H1 (cell line): ENCODE results near the gene RNU6-1. TPM values are rescaled to one million over a fixed set of nuclear protein-coding genes. Genes with fewer than 3 reads are reported as not detected.

Experiments used
- ASH2L ChIP-seq: fragments of 200-600, 300-600 bp; sonication (generic); IDR thresholded peaks from one replicate; pipeline ENCODE4 v1.7.1; 2017; ENCODE audit warnings: low read length
- ATF2 ChIP-seq: IDR thresholded peaks from 2 replicates; pipeline ENCODE4 v1.6.1; 2012; ENCODE audit warnings: low read length, inconsistent platforms
- BCL11A ChIP-seq, 2 experiments: IDR thresholded peaks; one replicate each; pipeline ENCODE4 v1.6.1; 2011; ENCODE audit warnings: low read depth in 2 of 2, low read length in 2 of 2, mild to moderate bottlenecking in 2 of 2
- CEBPB ChIP-seq: IDR thresholded peaks from 2 replicates; pipeline ENCODE4 v1.6.1; 2012; ENCODE audit warnings: low read depth, low read length
- CTCF ChIP-seq, 3 experiments: IDR thresholded peaks; 1 replicate in 2 of 3; 2 replicates in 1 of 3; pipeline versions ENCODE4 v1.5.1 to v1.6.1; 2011; ENCODE audit warnings: low read length in 3 of 3, mild to moderate bottlenecking in 3 of 3, inconsistent platforms in 2 of 3, low read depth in 1 of 3, moderate library complexity in 1 of 3; ENCODE audit not compliant: insufficient read depth in 1 of 3; ENCODE audit errors: control extremely low read depth in 1 of 3
- E2F6 ChIP-seq: IDR thresholded peaks from 2 replicates; pipeline ENCODE4 v1.6.1; 2012; ENCODE audit warnings: inconsistent platforms
- EGR1 ChIP-seq: IDR thresholded peaks from 2 replicates; pipeline ENCODE4 v1.6.1; 2011; ENCODE audit warnings: low read depth, low read length, borderline replicate concordance
- EZH2 ChIP-seq: fragments of 200-600 bp; sonication (generic); IDR thresholded peaks from 2 replicates; pipeline ENCODE4 v1.7.1; 2012; ENCODE audit warnings: low read depth, mild to moderate bottlenecking, moderate library complexity, low read length, inconsistent platforms; ENCODE audit not compliant: severe bottlenecking
- GABPA ChIP-seq: IDR thresholded peaks from 2 replicates; pipeline ENCODE4 v1.6.1; 2011; ENCODE audit warnings: mild to moderate bottlenecking, low read length, moderate library complexity, borderline replicate concordance; ENCODE audit not compliant: insufficient read depth
- JUND ChIP-seq: IDR thresholded peaks from 2 replicates; pipeline ENCODE4 v1.6.1; 2011; ENCODE audit warnings: mild to moderate bottlenecking, improper control_type of control experiment, low read length
- KDM1A ChIP-seq: fragments of 200-600, 300-600 bp; sonication (generic); IDR thresholded peaks from 2 replicates; pipeline ENCODE4 v1.7.1; 2016; ENCODE audit warnings: mild to moderate bottlenecking, low read length, borderline replicate concordance
- KDM5A ChIP-seq: fragments of 200-600 bp; IDR thresholded peaks from 2 replicates; pipeline ENCODE4 v1.7.1; 2012; ENCODE audit warnings: mild to moderate bottlenecking, low read length, inconsistent platforms, mixed read lengths
- MAX ChIP-seq: IDR thresholded peaks from 2 replicates; pipeline ENCODE4 v1.6.1; 2012; ENCODE audit warnings: inconsistent platforms
- POLR2A ChIP-seq, 2 experiments: IDR thresholded peaks; 1 replicate in 1 of 2; 2 replicates in 1 of 2; pipeline ENCODE4 v1.6.1; 2011; ENCODE audit warnings: low read depth in 2 of 2, low read length in 2 of 2, mild to moderate bottlenecking in 2 of 2; ENCODE audit errors: control extremely low read depth in 1 of 2
- RAD21 ChIP-seq, 2 experiments: IDR thresholded peaks in 1 of 2; conservative IDR thresholded peaks in 1 of 2; 2 replicates each; pipeline ENCODE4 v1.6.1; 2011; ENCODE audit warnings: low read depth in 2 of 2, low read length in 2 of 2, improper control_type of control experiment in 1 of 2, inconsistent platforms in 1 of 2, mild to moderate bottlenecking in 1 of 2, moderate library complexity in 1 of 2
- SIN3A ChIP-seq, 2 experiments: IDR thresholded peaks in 1 of 2; conservative IDR thresholded peaks in 1 of 2; 2 replicates each; pipeline ENCODE4 v1.6.1; 2011 to 2012; ENCODE audit warnings: low read length in 2 of 2, improper control_type of control experiment in 1 of 2, low read depth in 1 of 2, mild to moderate bottlenecking in 1 of 2
- TAF1 ChIP-seq: IDR thresholded peaks from 2 replicates; pipeline ENCODE4 v1.6.1; 2011; ENCODE audit warnings: mild to moderate bottlenecking, low read depth, low read length
- YY1 ChIP-seq: IDR thresholded peaks from 2 replicates; pipeline ENCODE4 v1.6.1; 2011; ENCODE audit warnings: low read depth, mild to moderate bottlenecking, low read length
- polyA plus RNA-seq, 7 experiments: library from polyadenylated mRNA; depleted of rRNA in 3 of 7; stranded (reverse) in 5 of 7; unstranded in 2 of 7; fragments of >200 nt in 5 of 7; fragments of 200-250 nt in 2 of 7; gene quantifications; 1 replicate in 5 of 7; 2 replicates in 1 of 7; 4 replicates in 1 of 7; pipeline versions ENCODE4 v1.2.1 to v1.2.3, GENCODE V29; 2011 to 2013; ENCODE audit warnings: missing spikeins in 2 of 7, mixed read lengths in 2 of 7
- total RNA-seq: library from RNA; stranded (reverse); fragmentation: NEBNext Ultra II Directional; extraction: Animal tissue kit (Norgen Biotek cat#: 25700); gene quantifications from 2 replicates; pipeline ENCODE4 v1.2.1, GENCODE V29; 2021

RNU6-1 gene
- total and polyA plus RNA-seq, 2 of the 8 experiments (the other 6 are each of a cell fraction or from before 2014, with no cell fraction given), result not detected

GRCh38 chr15:67863442-67863987 is 23.7 kb upstream of the RNU6-1 start (continued):
- peak; percentile 83 to 91 (median 84) for TF ChIP-seq CTCF (IDR thresholded peaks at IDR 0.05; ENCODE audit: control extremely low read depth in 1 of 3, insufficient read depth in 1 of 3, low read depth in 1 of 3, low read length in 3 of 3)
- TF ChIP-seq ATF2, result peak; percentile 62; the same call in 1 of the 2 replicates
- TF ChIP-seq RAD21 (IDR thresholded peaks at IDR 0.05 in 1 of 2, conservative IDR thresholded peaks at IDR 0.05 in 1 of 2; ENCODE audit: low read depth in 2 of 2, low read length in 2 of 2), result peak; percentile 95 to 97
- TF ChIP-seq E2F6, result peak; percentile 87
- TF ChIP-seq TAF1, result peak; percentile 53; the same call in 1 of the 2 replicates
- TF ChIP-seq CEBPB, result no peak
- TF ChIP-seq KDM1A, result peak; percentile 40; the same call in 1 of the 2 replicates
- peak; percentile 80 for TF ChIP-seq ASH2L
- no peak for TF ChIP-seq KDM5A
- peak; percentile 95 for TF ChIP-seq MAX
- TF ChIP-seq GABPA, result 0 out of 2 replicates have a peak, but pooled peaks have one; percentile 34
- TF ChIP-seq YY1, result no peak
- no peak for TF ChIP-seq POLR2A (IDR thresholded peaks at IDR 0.05; ENCODE audit: control extremely low read depth in 1 of 2, low read depth in 2 of 2, low read length in 2 of 2)
- TF ChIP-seq EZH2, result no peak
- no peak; a peak in 1 of 4 replicates for TF ChIP-seq SIN3A (conservative IDR thresholded peaks at IDR 0.05 in 1 of 2, IDR thresholded peaks at IDR 0.05 in 1 of 2; ENCODE audit: low read depth in 1 of 2, low read length in 2 of 2)
- TF ChIP-seq BCL11A (IDR thresholded peaks at IDR 0.05; ENCODE audit: low read depth in 2 of 2, low read length in 2 of 2), result no peak
- 0 out of 2 replicates have a peak, but pooled peaks have one; percentile 38 for TF ChIP-seq EGR1
- TF ChIP-seq JUND, result no peak
